Cardiac atrium fibroblast (primary cell): ENCODE measurements around the gene PCDH15. TPM values are rescaled to one million over a fixed set of nuclear protein-coding genes. Genes with fewer than 3 reads are reported as not detected.

Source experiments
- total RNA-seq: library from RNA; depleted of rRNA; stranded (reverse); fragments of >200 nt; gene quantifications from 2 replicates; pipeline ENCODE4 v1.2.3, GENCODE V29; 2015

The PCDH15 gene
- total RNA-seq, result not detected in 2 replicates

GRCh38 chr10:54800741-54801421 is at the start of gene PCDH15:
Gene PCDH15, minus strand, starts transcription at chr10:54801231. Its CDS starts 136,969 bp downstream, at chr10:54664262.

